Panc1 (cell line): ENCODE data around the gene ASB11. TPM values are rescaled to one million over a fixed set of nuclear protein-coding genes. Genes with fewer than 3 reads are reported as not detected.
"Not testable (repeated sequence)": the region's sequence is repeated elsewhere in the genome, so short reads cannot be mapped to it uniquely, and the experiment has no call there.

Experiments used
- ATAC-seq: fragments of 200-7000 bp; cut with Tn5 transposase; 2 replicates; pipeline ENCODE4 v1.9.1; 2020; ENCODE audit warnings: mild to moderate bottlenecking, moderate library complexity
- BruUV-seq: library from RNA; stranded (reverse); fragments of 400-500 nt; replicated peaks from 2 replicates; lab custom pipeline; 2021; lab: Mats Ljungman, UMichigan
- CTCF ChIA-PET: fragments of 300-600 bp; sonication (Branson Sonifier 250); formaldehyde crosslinking; loops from one replicate; lab custom pipeline; 2022; ENCODE audit warnings: antibody characterized with exemption; lab: Charles Lee
- POLR2A ChIA-PET: fragments of 300-600 bp; sonication (Branson Sonifier 250); formaldehyde crosslinking; loops from one replicate; lab custom pipeline; 2022; ENCODE audit warnings: antibody characterized with exemption; lab: Charles Lee
- DNase-seq: peaks from one replicate; pipeline ENCODE4 v3.0.0-alpha.2; 2010; ENCODE audit warnings: low read depth, low spot score
- H3K27ac ChIP-seq: 2 replicates; pipeline ENCODE4 v1.5.1; 2011; ENCODE audit warnings: mild to moderate bottlenecking, low read length, inconsistent platforms
- H3K27me3 ChIP-seq: fragments of 200-500 bp; sonication (Bioruptor generic); 2 replicates; pipeline ENCODE4 v1.6.0; 2014; ENCODE audit warnings: low read length, inconsistent platforms; ENCODE audit not compliant: control insufficient read depth, insufficient read depth
- H3K36me3 ChIP-seq: fragments of 200-500 bp; sonication (Bioruptor generic); 2 replicates; pipeline ENCODE4 v1.5.1; 2014; ENCODE audit warnings: inconsistent platforms, mild to moderate bottlenecking, low read length, moderate library complexity; ENCODE audit not compliant: control insufficient read depth, insufficient read depth
- H3K4me1 ChIP-seq: 2 replicates; pipeline ENCODE4 v1.5.1; 2011; ENCODE audit warnings: inconsistent platforms, mild to moderate bottlenecking, low read length, moderate library complexity; ENCODE audit not compliant: control insufficient read depth, insufficient read depth
- H3K4me3 ChIP-seq, 2 experiments: 2 replicates each; pipeline ENCODE4 v1.5.1; 2011 to 2012; ENCODE audit warnings: low read depth in 2 of 2, low read length in 2 of 2, mild to moderate bottlenecking in 2 of 2, inconsistent platforms in 1 of 2, moderate library complexity in 1 of 2
- H3K9me3 ChIP-seq: fragments of 200-500 bp; sonication (Bioruptor generic); 2 replicates; pipeline ENCODE4 v1.5.1; 2014; ENCODE audit warnings: low read depth, mild to moderate bottlenecking, inconsistent platforms, low read length, moderate library complexity; ENCODE audit not compliant: control insufficient read depth, insufficient read depth
- POLR2AphosphoS5 ChIP-seq: IDR thresholded peaks from 2 replicates; pipeline ENCODE4 v1.6.1; 2012; ENCODE audit warnings: mild to moderate bottlenecking, low read depth, low read length, moderate library complexity
- SIN3A ChIP-seq: IDR thresholded peaks from 2 replicates; pipeline ENCODE4 v1.6.1; 2012; ENCODE audit warnings: low read depth, mild to moderate bottlenecking, low read length, moderate library complexity, borderline replicate concordance; ENCODE audit not compliant: insufficient read depth
- TCF7L2 ChIP-seq: IDR thresholded peaks from 2 replicates; pipeline ENCODE4 v1.6.1; 2011; ENCODE audit warnings: mild to moderate bottlenecking, low read depth, low read length, inconsistent platforms
- in situ Hi-C: cut with HindIII; loops from 2 replicates; pipeline ENCODE4 v1.10.0; 2016; ENCODE audit warnings: low sequenced_read_pairs, low pct_unique_long_range_greater_than_20kb
- intact Hi-C: fragments of 100-400 bp; cut with micrococcal nuclease; formaldehyde crosslinking; loops from one replicate; pipeline ENCODE4 v1.10.0; 2022; ENCODE audit not compliant: unreplicated experiment
- total RNA-seq: library from RNA; stranded (reverse); gene quantifications from one replicate; pipeline ENCODE4 v1.2.1, GENCODE V29; 2021; ENCODE audit not compliant: unreplicated experiment
- TF ChIP-seq, protein P1 (sequence below), 2 experiments: IDR thresholded peaks; 2 replicates each; pipeline ENCODE4 v1.6.1; 2011 to 2012; ENCODE audit warnings: low read depth in 2 of 2, control low read depth in 1 of 2, low read length in 1 of 2, mild to moderate bottlenecking in 1 of 2, moderate library complexity in 1 of 2; ENCODE audit not compliant: insufficient read depth in 1 of 2
- TF ChIP-seq, protein P2 (sequence below): fragments of 450-650 bp; IDR thresholded peaks from 2 replicates; pipeline ENCODE4 v1.5.1; 2017; ENCODE audit warnings: mild to moderate bottlenecking

Gene ASB11
- total RNA-seq, 1 experiment from 2014 or later, result not detected

DNA sequence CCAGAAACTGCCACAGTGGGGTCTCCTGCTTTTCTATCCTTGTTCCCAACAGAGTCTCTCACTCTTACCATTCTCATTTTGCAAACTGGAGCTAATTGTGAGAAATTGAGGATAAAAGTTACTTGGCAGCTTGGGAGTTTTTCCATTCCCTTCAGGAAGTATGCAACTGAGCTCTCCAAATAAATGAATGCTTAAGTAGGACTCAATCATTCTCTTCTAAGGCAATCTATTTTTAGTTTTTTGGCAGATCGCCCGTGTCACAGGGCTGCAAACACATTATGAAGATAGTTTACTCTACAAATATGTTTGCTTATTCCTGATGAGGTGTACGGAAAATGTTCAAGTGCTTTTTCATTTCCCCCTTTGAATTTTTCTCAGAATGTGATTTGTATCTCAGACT, 5.3 kb downstream of the ASB11 start:
- no peaks in the 10 kb centered on the region for H3K4me1 ChIP-seq
- BruUV-seq, result no TSS peak
- DNase-seq, result no peak
- no peak overlapping the region for H3K27ac ChIP-seq
- H3K4me3 ChIP-seq, result no peak overlapping the region
- H3K36me3 ChIP-seq, result no peaks in the 10 kb centered on the region
- H3K27me3 ChIP-seq, result no peaks in the 10 kb centered on the region
- ChIA-PET CTCF (no interaction called here), POLR2A (no interaction called here)
- no peak for TF ChIP-seq TCF7L2
- no peak for TF ChIP-seq SIN3A
- TF ChIP-seq, protein P1, sequence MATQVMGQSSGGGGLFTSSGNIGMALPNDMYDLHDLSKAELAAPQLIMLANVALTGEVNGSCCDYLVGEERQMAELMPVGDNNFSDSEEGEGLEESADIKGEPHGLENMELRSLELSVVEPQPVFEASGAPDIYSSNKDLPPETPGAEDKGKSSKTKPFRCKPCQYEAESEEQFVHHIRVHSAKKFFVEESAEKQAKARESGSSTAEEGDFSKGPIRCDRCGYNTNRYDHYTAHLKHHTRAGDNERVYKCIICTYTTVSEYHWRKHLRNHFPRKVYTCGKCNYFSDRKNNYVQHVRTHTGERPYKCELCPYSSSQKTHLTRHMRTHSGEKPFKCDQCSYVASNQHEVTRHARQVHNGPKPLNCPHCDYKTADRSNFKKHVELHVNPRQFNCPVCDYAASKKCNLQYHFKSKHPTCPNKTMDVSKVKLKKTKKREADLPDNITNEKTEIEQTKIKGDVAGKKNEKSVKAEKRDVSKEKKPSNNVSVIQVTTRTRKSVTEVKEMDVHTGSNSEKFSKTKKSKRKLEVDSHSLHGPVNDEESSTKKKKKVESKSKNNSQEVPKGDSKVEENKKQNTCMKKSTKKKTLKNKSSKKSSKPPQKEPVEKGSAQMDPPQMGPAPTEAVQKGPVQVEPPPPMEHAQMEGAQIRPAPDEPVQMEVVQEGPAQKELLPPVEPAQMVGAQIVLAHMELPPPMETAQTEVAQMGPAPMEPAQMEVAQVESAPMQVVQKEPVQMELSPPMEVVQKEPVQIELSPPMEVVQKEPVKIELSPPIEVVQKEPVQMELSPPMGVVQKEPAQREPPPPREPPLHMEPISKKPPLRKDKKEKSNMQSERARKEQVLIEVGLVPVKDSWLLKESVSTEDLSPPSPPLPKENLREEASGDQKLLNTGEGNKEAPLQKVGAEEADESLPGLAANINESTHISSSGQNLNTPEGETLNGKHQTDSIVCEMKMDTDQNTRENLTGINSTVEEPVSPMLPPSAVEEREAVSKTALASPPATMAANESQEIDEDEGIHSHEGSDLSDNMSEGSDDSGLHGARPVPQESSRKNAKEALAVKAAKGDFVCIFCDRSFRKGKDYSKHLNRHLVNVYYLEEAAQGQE (IDR thresholded peaks at IDR 0.05; ENCODE audit: insufficient read depth in 1 of 2, low read depth in 2 of 2, low read length in 1 of 2), result no peak
- TF ChIP-seq POLR2AphosphoS5, result no peak
- TF ChIP-seq, protein P2, sequence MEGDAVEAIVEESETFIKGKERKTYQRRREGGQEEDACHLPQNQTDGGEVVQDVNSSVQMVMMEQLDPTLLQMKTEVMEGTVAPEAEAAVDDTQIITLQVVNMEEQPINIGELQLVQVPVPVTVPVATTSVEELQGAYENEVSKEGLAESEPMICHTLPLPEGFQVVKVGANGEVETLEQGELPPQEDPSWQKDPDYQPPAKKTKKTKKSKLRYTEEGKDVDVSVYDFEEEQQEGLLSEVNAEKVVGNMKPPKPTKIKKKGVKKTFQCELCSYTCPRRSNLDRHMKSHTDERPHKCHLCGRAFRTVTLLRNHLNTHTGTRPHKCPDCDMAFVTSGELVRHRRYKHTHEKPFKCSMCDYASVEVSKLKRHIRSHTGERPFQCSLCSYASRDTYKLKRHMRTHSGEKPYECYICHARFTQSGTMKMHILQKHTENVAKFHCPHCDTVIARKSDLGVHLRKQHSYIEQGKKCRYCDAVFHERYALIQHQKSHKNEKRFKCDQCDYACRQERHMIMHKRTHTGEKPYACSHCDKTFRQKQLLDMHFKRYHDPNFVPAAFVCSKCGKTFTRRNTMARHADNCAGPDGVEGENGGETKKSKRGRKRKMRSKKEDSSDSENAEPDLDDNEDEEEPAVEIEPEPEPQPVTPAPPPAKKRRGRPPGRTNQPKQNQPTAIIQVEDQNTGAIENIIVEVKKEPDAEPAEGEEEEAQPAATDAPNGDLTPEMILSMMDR, result no peak
- intact Hi-C loops (no loop called here), in situ Hi-C loops (no loop called here)
- no peak for ATAC-seq
- no peaks in the 10 kb centered on the region for H3K9me3 ChIP-seq

DNA sequence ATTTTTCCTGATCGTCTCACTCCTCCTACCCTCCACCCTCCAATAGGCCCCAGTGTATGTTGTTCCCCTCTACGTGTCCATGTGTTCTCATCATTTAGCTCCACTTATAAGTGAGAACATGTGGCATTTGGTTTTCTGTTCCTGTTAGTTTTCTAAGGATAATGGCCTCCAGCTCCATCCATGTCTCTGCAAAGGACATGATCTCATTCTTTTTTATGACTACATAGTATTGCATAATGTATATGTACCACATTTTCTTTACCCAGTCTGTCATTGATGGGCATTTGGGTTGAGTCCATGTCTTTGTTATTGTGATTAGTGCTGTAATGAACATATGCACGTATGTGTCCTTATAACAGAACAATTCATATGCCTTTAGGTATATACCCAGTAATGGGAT, 9.5 kb downstream of the ASB11 start:
- H3K27me3 ChIP-seq, H3K27ac ChIP-seq, H3K4me1 ChIP-seq, intact Hi-C loops, BruUV-seq, H3K4me3 ChIP-seq, H3K9me3 ChIP-seq, CTCF ChIA-PET, DNase-seq, ATAC-seq, POLR2A ChIA-PET, in situ Hi-C loops, H3K36me3 ChIP-seq: not testable (repeated sequence)

DNA sequence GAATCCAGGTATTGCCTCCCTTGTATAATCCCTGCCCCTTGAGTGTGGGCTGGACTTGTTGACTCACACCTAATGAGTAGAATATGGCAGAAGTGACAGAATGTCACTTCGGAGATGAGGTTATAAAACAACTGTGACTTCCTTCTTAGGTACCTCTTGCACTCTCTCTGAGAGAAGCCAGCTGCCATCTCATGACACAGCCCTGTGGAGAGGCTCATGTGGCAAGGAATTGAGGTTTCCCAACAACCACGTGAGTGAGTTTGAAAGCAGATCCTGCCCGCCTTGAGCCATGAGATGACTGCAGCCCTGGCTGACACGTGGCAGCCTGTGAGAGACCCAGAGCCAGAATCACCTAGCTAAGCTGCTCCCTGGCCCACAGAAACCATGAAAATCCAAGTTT, 13.5 kb downstream of the ASB11 start:
- intact Hi-C loops, result no loop called here
- BruUV-seq, result no TSS peak
- no peak for TF ChIP-seq POLR2AphosphoS5
- TF ChIP-seq, protein P1 (IDR thresholded peaks at IDR 0.05; ENCODE audit: insufficient read depth in 1 of 2, low read depth in 2 of 2, low read length in 1 of 2), result no peak
- no peak for TF ChIP-seq TCF7L2
- no peak for TF ChIP-seq SIN3A
- TF ChIP-seq, protein P2, result no peak
- Histone ChIP-seq H3K27me3 (no peaks in the 10 kb centered on the region), H3K27ac (no peak overlapping the region), H3K9me3 (no peaks in the 10 kb centered on the region), H3K36me3 (no peaks in the 10 kb centered on the region), H3K4me3 (no peak overlapping the region), H3K4me1 (no peaks in the 10 kb centered on the region)
- DNase-seq (no peak), ATAC-seq (no peak)
- POLR2A ChIA-PET, result no interaction called here
- in situ Hi-C loops, result no loop called here
- CTCF ChIA-PET, result no interaction called here
